Type B pancreatic cell (in vitro differentiated cells): Measurements from ENCODE around the gene CCT6B. TPM values are rescaled to one million over a fixed set of nuclear protein-coding genes. Genes with fewer than 3 reads are reported as not detected.

Experiments
- DNase-seq: peaks from one replicate; pipeline ENCODE4 v3.0.0; 2021; ENCODE audit warnings: mixed read lengths; ENCODE audit not compliant: unreplicated experiment; ENCODE audit errors: extremely low spot score
- H3K27ac Mint-ChIP-seq: 2 replicates; pipeline ENCODE4 v1.8.0; 2021; ENCODE audit warnings: mild to moderate bottlenecking, mixed read lengths
- H3K27me3 Mint-ChIP-seq: 2 replicates; pipeline ENCODE4 v1.8.0; 2021; ENCODE audit warnings: mixed read lengths
- H3K36me3 Mint-ChIP-seq: 2 replicates; pipeline ENCODE4 v1.8.0; 2021; ENCODE audit warnings: mixed read lengths
- H3K4me1 Mint-ChIP-seq: one replicate; pipeline ENCODE4 v1.8.0; 2021; ENCODE audit warnings: mixed read lengths; ENCODE audit not compliant: unreplicated experiment
- H3K4me3 Mint-ChIP-seq: 2 replicates; pipeline ENCODE4 v1.8.0; 2021; ENCODE audit warnings: mild to moderate bottlenecking, mixed read lengths
- H3K9me3 Mint-ChIP-seq: 2 replicates; pipeline ENCODE4 v1.8.0; 2021; ENCODE audit warnings: mixed read lengths
- total RNA-seq: library from RNA; stranded (reverse); gene quantifications from 2 replicates; pipeline ENCODE4 v1.2.1, GENCODE V29; 2021; ENCODE audit warnings: low replicate concordance
- TF ChIP-seq, protein P1 (sequence below): fragments of 200-600 bp; sonication (generic); conservative IDR thresholded peaks from 2 replicates; pipeline ENCODE4 v1.5.0; 2021; ENCODE audit warnings: antibody characterized with exemption, mild to moderate bottlenecking

The CCT6B gene
- total RNA-seq, 1 donor from 2014 or later = 1.5 TPM

- Mint-ChIP-seq H3K36me3 (no peaks in the 10 kb centered on the region), H3K9me3 (no peaks in the 10 kb centered on the region), H3K4me1 (no peaks in the 10 kb centered on the region), H3K27me3 (peaks cover 3% of the 10 kb centered on the region), H3K27ac (no peak overlapping the region), H3K4me3 (no peak overlapping the region)
- TF ChIP-seq, protein P1, sequence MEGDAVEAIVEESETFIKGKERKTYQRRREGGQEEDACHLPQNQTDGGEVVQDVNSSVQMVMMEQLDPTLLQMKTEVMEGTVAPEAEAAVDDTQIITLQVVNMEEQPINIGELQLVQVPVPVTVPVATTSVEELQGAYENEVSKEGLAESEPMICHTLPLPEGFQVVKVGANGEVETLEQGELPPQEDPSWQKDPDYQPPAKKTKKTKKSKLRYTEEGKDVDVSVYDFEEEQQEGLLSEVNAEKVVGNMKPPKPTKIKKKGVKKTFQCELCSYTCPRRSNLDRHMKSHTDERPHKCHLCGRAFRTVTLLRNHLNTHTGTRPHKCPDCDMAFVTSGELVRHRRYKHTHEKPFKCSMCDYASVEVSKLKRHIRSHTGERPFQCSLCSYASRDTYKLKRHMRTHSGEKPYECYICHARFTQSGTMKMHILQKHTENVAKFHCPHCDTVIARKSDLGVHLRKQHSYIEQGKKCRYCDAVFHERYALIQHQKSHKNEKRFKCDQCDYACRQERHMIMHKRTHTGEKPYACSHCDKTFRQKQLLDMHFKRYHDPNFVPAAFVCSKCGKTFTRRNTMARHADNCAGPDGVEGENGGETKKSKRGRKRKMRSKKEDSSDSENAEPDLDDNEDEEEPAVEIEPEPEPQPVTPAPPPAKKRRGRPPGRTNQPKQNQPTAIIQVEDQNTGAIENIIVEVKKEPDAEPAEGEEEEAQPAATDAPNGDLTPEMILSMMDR = no peak
- DNase-seq = no peak
Measured at GRCh38 chr17:34930283-34930682, 31.0 kb downstream of the CCT6B start.

GRCh38 chr17:34926661-34927060, 34.6 kb downstream of the CCT6B start:
- H3K4me3 Mint-ChIP-seq = no peak overlapping the region
- no peak for DNase-seq
- TF ChIP-seq, protein P1 = no peak
- no peak overlapping the region for H3K27ac Mint-ChIP-seq
- H3K36me3 Mint-ChIP-seq = no peaks in the 10 kb centered on the region
- H3K9me3 Mint-ChIP-seq = no peaks in the 10 kb centered on the region
- no peaks in the 10 kb centered on the region for H3K4me1 Mint-ChIP-seq
- H3K27me3 Mint-ChIP-seq = peaks cover 3% of the 10 kb centered on the region

DNA sequence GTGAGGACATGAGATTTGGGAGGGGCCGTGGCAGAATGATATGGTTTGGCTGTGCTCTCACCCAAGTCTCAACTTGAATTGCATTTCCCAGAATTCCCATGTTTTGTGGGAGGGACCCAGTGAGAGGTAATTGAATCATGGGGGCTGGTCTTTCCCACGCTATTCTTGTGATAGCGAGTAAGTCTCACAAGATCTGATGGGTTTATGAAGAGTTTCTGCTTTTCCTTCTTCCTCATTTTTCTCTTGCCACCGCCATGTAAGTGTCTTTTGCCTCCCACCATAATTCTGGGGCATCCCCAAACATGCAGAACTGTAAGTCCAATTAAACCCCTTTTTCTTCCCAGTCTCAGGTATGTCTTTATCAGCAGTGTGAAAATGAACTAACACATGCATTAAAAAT, 40.6 kb downstream of the CCT6B start:
- Mint-ChIP-seq H3K27ac (no peak overlapping the region), H3K4me1 (no peaks in the 10 kb centered on the region), H3K36me3 (no peaks in the 10 kb centered on the region), H3K4me3 (no peak overlapping the region), H3K9me3 (no peaks in the 10 kb centered on the region), H3K27me3 (no peaks in the 10 kb centered on the region)
- no peak for DNase-seq
- TF ChIP-seq, protein P1 = no peak

DNA sequence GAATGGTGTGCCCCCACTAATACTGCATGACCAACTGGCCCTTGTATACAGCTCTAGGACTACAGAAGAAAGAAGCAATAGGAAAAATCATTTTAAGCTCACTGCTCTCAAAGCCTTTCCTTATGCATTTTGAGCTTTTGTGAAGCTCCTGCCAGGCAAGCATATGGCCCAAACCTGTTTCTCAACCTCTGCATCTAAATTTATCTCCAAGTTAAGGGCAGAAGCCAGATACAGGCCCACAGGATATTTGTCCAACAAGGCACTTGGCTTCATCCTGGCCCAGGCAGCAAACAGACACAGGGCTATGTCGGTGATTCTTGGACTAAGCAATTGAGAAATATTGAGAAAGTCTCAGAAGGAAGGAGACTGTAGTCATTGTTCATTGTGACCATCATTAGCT, 43.9 kb downstream of the CCT6B start:
- Mint-ChIP-seq H3K4me3 (no peak overlapping the region), H3K27me3 (peaks cover 3% of the 10 kb centered on the region), H3K9me3 (no peaks in the 10 kb centered on the region), H3K36me3 (no peaks in the 10 kb centered on the region), H3K4me1 (no peaks in the 10 kb centered on the region), H3K27ac (no peak overlapping the region)
- no peak for DNase-seq
- TF ChIP-seq, protein P1 = no peak

GRCh38 chr17:34916120-34916519, 45.1 kb downstream of the CCT6B start:
- Mint-ChIP-seq H3K36me3 (no peaks in the 10 kb centered on the region), H3K27ac (no peak overlapping the region), H3K27me3 (peaks cover 8% of the 10 kb centered on the region), H3K4me3 (no peak overlapping the region), H3K4me1 (no peaks in the 10 kb centered on the region), H3K9me3 (no peaks in the 10 kb centered on the region)
- DNase-seq = no peak
- TF ChIP-seq, protein P1 = no peak

DNA sequence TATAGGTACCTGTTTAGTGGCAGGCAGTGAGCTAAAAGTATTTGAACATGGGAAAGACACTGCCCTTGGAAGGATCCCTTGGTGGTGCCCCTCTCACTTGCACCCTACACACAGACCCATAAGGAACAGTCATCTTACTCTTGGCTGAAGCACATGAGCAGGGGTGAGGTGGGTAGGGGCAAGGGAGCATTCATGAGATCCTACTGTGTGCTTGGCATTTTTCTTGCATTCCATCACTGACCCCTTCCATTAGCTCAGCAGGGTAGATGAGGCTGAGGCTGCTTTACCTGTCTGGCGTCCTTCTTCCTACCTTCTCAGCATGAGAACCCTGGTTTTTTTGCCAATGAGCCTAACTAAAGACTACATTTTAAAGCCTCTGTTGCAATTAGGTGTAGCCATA, 48.3 kb downstream of the CCT6B start:
- Mint-ChIP-seq H3K4me3 (no peak overlapping the region), H3K27ac (no peak overlapping the region), H3K9me3 (no peaks in the 10 kb centered on the region), H3K27me3 (peaks cover 18% of the 10 kb centered on the region), H3K36me3 (no peaks in the 10 kb centered on the region), H3K4me1 (no peaks in the 10 kb centered on the region)
- TF ChIP-seq, protein P1 = no peak
- DNase-seq = no peak
